Skeletal muscle tissue (tissue), 4 donors: ENCODE data around the gene AATK. TPM values are rescaled to one million over a fixed set of nuclear protein-coding genes. Genes with fewer than 3 reads are reported as not detected.

Source experiments
- H3K27ac ChIP-seq: one replicate; pipeline ENCODE4 v1.7.0; 2013; ENCODE audit warnings: mild to moderate bottlenecking, low read depth, low read length, inconsistent platforms
- H3K27me3 ChIP-seq, 3 donors: one replicate each; pipeline ENCODE4 v1.7.0; 2013; ENCODE audit warnings: low read length in 3 of 3; ENCODE audit not compliant: control insufficient read depth in 3 of 3, insufficient read depth in 3 of 3
- H3K36me3 ChIP-seq, 3 donors: one replicate each; pipeline ENCODE4 v1.7.0; 2013; ENCODE audit warnings: low read length in 3 of 3; ENCODE audit not compliant: control insufficient read depth in 3 of 3, insufficient read depth in 3 of 3
- H3K4me1 ChIP-seq, 3 donors: one replicate each; pipeline ENCODE4 v1.7.0; 2013; ENCODE audit warnings: low read length in 3 of 3, mild to moderate bottlenecking in 3 of 3; ENCODE audit not compliant: control insufficient read depth in 3 of 3, insufficient read depth in 3 of 3
- H3K4me3 ChIP-seq, 3 donors: one replicate each; pipeline ENCODE4 v1.7.0; 2013; ENCODE audit warnings: low read length in 3 of 3
- H3K9ac ChIP-seq, 3 donors: one replicate each; pipeline ENCODE4 v1.7.0; 2013; ENCODE audit warnings: low read length in 3 of 3, mild to moderate bottlenecking in 3 of 3, moderate library complexity in 2 of 3, low read depth in 1 of 3
- H3K9me3 ChIP-seq, 3 donors: one replicate each; pipeline ENCODE4 v1.7.0; 2013; ENCODE audit warnings: low read length in 3 of 3; ENCODE audit not compliant: control insufficient read depth in 3 of 3
- total RNA-seq: library from RNA; depleted of rRNA; stranded (reverse); fragments of >200 nt; gene quantifications from one replicate; pipeline ENCODE4 v1.2.3, GENCODE V29; 2014
- donor health status: Osteomylitis.

Gene AATK
- total RNA-seq, 1 donor from 2014 or later: 10.4 TPM

GRCh38 chr17:81116704-81117103 is 49.3 kb downstream of the AATK start:
- peaks cover 0 to 6% (median 4%) of the 10 kb centered on the region in 3 donors for H3K4me1 ChIP-seq

GRCh38 chr17:81115749-81116464 is 50.1 kb downstream of the AATK start:
- Histone ChIP-seq H3K9ac (no peak overlapping the region), H3K36me3 (no peaks in the 10 kb centered on the region), H3K27ac (no peak overlapping the region), H3K4me3 (no peak overlapping the region), H3K27me3 (peaks cover 0 to 12% (median 4%) of the 10 kb centered on the region in 3 donors), H3K4me1 (peaks cover 0 to 6% (median 4%) of the 10 kb centered on the region in 3 donors), H3K9me3 (no peaks in the 10 kb centered on the region)

More at GRCh38 chr17:81116704-81117103, 49.3 kb downstream of the AATK start:
- Histone ChIP-seq H3K9me3 (no peaks in the 10 kb centered on the region), H3K27ac (no peak overlapping the region), H3K36me3 (no peaks in the 10 kb centered on the region), H3K27me3 (peaks cover 0 to 12% (median 4%) of the 10 kb centered on the region in 3 donors), H3K4me3 (no peak overlapping the region), H3K9ac (no peak overlapping the region)

- H3K4me3 ChIP-seq: no peak overlapping the region
- H3K27ac ChIP-seq: no peak overlapping the region
- peaks cover 0 to 6% (median 4%) of the 10 kb centered on the region in 3 donors for H3K4me1 ChIP-seq
- no peak overlapping the region for H3K9ac ChIP-seq
- H3K36me3 ChIP-seq: no peaks in the 10 kb centered on the region
- no peaks in the 10 kb centered on the region for H3K9me3 ChIP-seq
- peaks cover 0 to 12% (median 6%) of the 10 kb centered on the region in 3 donors for H3K27me3 ChIP-seq
Observed at GRCh38 chr17:81115219-81115618, 50.8 kb downstream of the AATK start.

DNA sequence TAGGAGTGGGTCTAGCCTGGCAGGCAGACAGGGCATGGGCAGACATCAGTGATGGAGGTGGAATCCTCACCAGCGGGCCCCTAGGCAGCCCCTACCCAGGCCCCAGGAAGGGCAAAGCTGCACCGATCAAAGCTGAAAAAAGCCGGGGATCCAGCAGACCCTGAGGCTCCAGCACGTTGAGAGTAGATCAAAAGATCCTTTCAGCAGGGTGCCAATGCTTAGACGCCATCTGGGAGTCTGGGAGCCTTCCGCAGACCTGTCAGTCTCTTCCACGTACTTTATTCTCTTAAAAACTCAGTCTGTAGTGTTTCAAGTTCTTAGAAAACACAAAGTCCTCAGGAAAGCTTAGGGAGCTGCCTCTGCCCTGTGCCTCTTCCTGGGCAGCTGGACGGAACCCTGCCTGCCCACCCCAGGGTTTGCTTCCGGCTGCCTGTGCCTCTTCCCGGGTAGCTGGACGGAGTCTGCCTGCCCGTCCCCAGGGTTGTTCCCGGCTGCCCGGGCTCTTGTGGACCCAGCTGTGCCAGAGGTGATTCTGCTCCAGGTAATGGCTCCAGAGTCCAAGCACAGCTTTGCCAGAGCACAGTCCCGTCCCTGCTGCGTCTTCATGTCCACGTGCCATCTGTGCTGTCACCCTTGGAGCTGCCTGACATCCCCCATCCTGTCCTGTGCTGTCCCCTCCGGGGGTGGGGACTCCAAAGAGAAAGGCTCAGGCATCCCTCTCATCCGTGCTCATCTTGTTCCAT is 51.5 kb downstream of the AATK start:
- Histone ChIP-seq H3K4me1 (peaks cover 0 to 6% (median 2%) of the 10 kb centered on the region in 3 donors), H3K9me3 (no peaks in the 10 kb centered on the region), H3K27ac (no peak overlapping the region), H3K27me3 (peaks cover 0 to 12% (median 6%) of the 10 kb centered on the region in 3 donors), H3K36me3 (no peaks in the 10 kb centered on the region), H3K9ac (no peak overlapping the region), H3K4me3 (no peak overlapping the region)

DNA sequence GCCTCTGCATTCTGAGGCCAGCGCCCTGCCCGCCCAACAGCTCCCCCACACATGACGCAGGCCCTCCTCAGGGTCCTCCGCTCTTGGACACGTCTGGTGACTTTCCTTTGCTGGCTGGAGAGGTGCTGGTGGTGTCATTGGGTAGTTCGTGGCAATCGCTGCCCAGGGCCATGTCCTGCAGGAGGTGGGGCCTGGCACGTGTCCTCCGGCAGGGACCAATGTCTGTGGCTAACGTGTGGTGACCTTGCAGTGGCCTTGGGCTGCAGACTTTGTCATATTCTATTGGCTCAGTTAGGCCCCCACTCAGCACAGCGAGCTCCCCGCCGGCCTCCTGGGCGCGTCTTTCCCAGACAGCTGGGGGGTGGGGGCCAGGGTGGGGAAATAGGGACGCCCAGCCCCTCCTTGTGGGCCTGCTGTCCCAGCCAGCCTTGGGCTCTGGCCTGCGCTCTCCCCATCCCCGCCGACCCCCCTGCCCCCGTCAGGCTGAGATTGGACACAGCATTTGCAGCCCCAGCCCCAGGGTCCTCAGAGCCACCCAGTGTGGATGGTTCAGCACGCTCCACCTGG is 52.8 kb downstream of the AATK start:
- Histone ChIP-seq H3K9ac (no peak overlapping the region), H3K36me3 (no peaks in the 10 kb centered on the region), H3K4me3 (no peak overlapping the region), H3K27me3 (peaks cover 0 to 4% (median 2%) of the 10 kb centered on the region in 3 donors), H3K27ac (no peak overlapping the region), H3K4me1 (no peaks in the 10 kb centered on the region), H3K9me3 (no peaks in the 10 kb centered on the region)

GRCh38 chr17:81112450-81112849 is 53.6 kb downstream of the AATK start:
- H3K4me1 ChIP-seq: no peaks in the 10 kb centered on the region
- no peaks in the 10 kb centered on the region for H3K36me3 ChIP-seq
- no peak overlapping the region for H3K9ac ChIP-seq
- H3K27ac ChIP-seq: no peak overlapping the region
- H3K27me3 ChIP-seq: peaks cover 0 to 3% (median 2%) of the 10 kb centered on the region in 3 donors
- H3K4me3 ChIP-seq: no peak overlapping the region
- no peaks in the 10 kb centered on the region for H3K9me3 ChIP-seq

DNA sequence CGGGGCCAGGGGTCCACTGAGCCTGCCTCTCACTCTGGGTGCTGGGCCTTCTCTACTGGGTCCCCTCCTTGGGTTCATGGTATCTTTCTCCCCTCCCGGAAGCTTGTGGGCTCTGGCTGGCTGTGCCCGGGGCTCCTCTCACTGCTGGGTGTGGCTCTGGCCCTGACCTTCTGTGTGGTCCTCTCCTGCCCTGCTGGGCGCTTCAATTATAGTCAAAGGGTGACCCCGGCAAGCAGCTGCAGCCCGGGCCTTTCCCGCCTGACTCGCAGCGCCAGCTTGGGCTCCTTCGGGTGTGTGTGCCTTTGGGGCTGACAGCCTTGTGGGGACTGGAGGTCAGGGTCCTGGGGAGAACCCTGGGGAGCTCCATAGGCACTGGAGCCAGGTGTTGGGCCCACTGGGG is 55.0 kb downstream of the AATK start:
- Histone ChIP-seq H3K4me3 (no peak overlapping the region), H3K9ac (no peak overlapping the region), H3K9me3 (no peaks in the 10 kb centered on the region), H3K4me1 (no peaks in the 10 kb centered on the region), H3K27me3 (peaks cover 0 to 3% (median 2%) of the 10 kb centered on the region in 3 donors), H3K27ac (no peak overlapping the region), H3K36me3 (no peaks in the 10 kb centered on the region)

GRCh38 chr17:81110488-81111040 is 55.5 kb downstream of the AATK start:
- no peak overlapping the region for H3K27ac ChIP-seq
- no peaks in the 10 kb centered on the region for H3K4me1 ChIP-seq
- H3K27me3 ChIP-seq: peaks cover 0 to 3% (median 2%) of the 10 kb centered on the region in 3 donors
- H3K4me3 ChIP-seq: no peak overlapping the region
- H3K9me3 ChIP-seq: no peaks in the 10 kb centered on the region
- no peaks in the 10 kb centered on the region for H3K36me3 ChIP-seq
- H3K9ac ChIP-seq: no peak overlapping the region

DNA sequence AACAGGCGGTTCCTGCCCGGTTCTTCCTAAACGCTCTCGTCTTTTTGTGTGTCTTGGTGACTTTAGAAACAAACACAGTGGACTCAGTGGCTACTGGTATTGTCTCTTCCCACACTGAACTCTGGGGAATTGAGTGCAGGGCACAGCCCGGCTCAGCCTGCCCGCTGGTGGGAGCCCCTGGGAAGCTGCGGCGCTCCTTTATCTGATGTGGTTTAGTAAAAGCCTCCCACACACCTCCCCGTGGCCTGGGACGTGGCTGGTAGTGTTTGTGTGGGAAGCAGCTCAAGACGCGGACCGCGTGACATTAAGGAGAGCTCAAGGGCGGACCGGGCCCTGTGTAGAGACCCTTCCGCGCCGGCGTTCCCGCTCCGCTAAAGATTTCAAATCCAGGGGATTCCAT is 56.1 kb downstream of the AATK start:
- Histone ChIP-seq H3K4me3 (no peak overlapping the region), H3K9me3 (no peaks in the 10 kb centered on the region), H3K27me3 (peaks cover 0 to 3% (median 2%) of the 10 kb centered on the region in 3 donors), H3K27ac (no peak overlapping the region), H3K9ac (no peak overlapping the region), H3K4me1 (no peaks in the 10 kb centered on the region), H3K36me3 (peaks cover 0 to 3% (median 0%) of the 10 kb centered on the region in 3 donors)
